HG03097 (cell line): ENCODE measurements around the gene NXN.
"Not testable (repeated sequence)": the region's sequence is repeated elsewhere in the genome, so short reads cannot be mapped to it uniquely, and the experiment has no call there.

Source experiments
- ATAC-seq: cut with Tn5 transposase; IDR thresholded peaks from one replicate; pipeline ENCODE4 v1.9.1; 2021; ENCODE audit not compliant: unreplicated experiment, low FRiP score

Gene NXN

DNA sequence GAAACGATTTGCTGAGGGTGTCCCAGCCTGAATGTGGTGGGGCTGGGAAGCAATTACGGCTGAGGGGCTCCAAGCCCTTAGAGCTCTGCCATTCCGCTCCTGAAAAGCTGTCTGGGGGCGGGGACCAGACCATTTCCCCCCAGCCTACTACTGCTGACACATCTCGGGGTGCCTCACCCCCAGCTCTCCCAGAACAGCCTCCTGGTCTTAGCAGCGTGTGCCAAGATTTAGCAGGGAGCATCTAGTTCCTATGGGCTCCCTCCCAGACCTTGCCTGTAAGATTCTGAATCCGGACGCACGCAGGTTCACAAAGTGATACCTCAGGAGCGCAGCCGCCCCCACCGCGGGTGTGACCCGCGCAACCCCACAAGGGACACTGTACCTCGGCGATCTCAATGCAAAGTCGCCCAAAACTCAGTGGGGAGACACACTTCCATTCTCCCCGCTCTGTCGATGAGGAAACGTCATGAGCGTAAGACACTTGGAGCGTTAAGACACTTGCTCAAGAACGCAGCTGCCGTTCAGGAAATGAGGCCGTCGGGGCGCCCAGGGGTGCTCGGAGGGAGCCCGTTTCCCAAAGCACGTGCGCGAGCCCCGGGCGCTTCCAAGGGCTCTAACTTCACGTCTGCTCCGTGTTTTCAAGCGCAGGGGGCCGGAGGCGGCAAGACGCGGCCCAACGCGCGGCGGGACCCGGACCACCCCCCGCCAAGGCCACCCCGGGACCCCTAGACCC lies 228.1 kb downstream of the NXN start:
- ATAC-seq = peak; percentile 27

DNA sequence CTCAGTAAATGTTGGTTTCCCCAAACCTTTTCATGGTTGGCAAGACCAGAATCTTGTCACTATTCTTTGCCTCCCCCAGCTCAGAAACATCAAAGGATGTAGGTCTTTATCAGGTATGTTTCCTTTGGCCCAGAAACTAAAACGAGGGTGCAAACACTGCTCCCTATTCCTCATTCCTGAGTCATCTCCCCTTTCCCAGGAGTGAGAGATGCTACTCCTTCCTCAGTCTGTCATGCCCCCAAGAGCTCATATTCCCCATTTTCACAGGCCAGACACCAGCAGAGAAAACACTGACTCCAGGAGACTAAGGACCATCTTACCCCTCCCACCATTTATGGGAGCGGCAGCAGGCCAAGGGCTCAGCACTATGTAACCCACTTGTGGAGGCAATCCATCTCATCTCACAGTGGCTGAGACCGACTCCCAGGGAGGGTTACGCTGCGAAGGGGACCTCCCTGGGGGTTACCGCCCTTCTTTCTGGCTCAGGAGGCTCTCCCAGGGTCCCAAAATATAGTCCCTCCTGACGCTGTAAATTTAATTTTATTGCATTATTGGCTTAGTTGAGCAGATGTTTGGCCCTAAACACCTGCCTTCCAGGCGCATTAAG lies 229.0 kb downstream of the NXN start:
- no peak for ATAC-seq

DNA sequence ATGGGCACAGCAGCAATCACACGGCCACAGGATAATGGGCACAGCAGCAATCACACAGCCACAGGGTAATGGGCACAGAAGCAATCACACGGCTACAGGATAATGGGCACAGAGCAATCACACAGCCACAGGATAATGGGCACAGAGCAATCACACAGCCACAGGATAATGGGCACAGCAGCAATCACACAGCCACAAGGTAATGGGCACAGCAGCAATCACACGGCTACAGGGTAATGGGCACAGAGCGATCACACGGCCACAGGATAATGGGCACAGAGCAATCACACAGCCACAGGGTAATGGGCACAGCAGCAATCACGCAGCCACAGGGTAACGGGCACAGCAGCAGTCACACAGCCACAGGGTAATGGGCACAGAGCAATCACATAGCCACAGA lies 230.2 kb downstream of the NXN start:
- not testable (repeated sequence) for ATAC-seq
